ENCODE measurements around the gene CSPG4.

The CSPG4 gene

DNA sequence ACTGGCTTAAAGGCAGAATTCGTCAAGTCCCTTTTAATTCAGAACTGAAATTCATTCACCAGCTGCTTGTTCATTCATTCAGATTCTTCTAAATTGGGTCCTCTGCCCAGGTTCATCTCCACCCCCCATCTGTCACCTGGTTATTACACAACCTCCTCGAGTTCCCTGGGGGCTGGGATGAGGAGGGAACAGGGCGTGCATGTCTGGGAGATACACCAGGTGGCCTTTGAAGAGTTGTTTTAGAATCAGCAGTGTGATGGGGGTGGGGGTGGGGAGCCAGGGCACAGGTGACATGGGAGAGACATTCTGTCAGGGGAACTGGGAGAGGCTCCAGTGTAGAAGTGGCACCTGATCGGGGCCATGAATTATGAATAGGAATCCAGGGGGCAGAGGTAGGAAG, 56.7 kb downstream of the CSPG4 start:
- peaks cover 29 to 51% of the 10 kb centered on the region in 2 donors for H3K4me1 ChIP-seq (ENCODE audit: control insufficient read depth in 1 of 2, insufficient read depth in 2 of 2, low read length in 2 of 2)
- no peaks in the 10 kb centered on the region for H3K27me3 ChIP-seq (ENCODE audit: low read depth, low read length)
- no peaks in the 10 kb centered on the region for H3K9me3 ChIP-seq (ENCODE audit: control insufficient read depth in 1 of 2, low read length in 2 of 2)
- H3K27ac ChIP-seq (ENCODE audit: low read length), result no peak overlapping the region
- H3K36me3 ChIP-seq (ENCODE audit: control insufficient read depth in 1 of 2, insufficient read depth in 2 of 2, low read length in 2 of 2), result peaks cover 11 to 30% of the 10 kb centered on the region in 2 donors
- H3K4me3 ChIP-seq (ENCODE audit: low read depth in 1 of 2, low read length in 2 of 2), result no peak overlapping the region

DNA sequence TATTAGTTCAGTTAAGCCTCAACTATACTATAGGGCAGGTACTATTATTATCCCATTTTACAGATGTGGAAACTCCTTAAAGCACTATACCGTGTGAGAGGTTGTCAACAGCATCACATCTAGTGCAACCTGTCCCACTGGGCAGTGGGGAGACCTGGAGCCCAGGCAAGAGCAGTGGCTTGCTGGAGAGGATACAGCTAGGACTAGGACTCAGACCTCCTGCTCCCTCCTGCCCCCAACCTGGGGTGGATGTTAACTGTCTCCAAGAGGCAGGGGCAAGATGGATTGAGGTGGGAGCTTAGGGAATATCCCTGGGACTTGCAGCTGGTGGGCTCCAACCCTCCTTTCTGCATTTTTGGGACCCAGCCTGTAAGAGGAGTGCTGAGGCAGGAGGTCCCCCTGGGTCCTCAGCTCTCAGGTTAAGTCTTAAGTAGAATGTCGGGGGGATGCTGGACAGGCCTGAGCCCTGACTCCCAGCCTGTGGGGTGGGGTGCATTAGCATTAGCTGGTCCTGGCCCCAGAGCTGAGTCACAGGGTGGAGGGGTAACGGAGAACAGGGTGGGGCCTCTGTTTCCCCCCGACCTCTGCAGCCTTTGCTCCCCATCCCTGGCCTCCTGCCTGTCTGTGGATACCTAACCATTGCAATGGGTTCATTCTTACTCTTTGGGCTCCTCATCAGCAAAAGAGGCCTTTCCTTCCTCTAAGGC, 58.3 kb downstream of the CSPG4 start:
- peaks cover 11 to 27% of the 10 kb centered on the region in 2 donors for H3K36me3 ChIP-seq (ENCODE audit: control insufficient read depth in 1 of 2, insufficient read depth in 2 of 2, low read length in 2 of 2)
- no peaks in the 10 kb centered on the region for H3K9me3 ChIP-seq (ENCODE audit: control insufficient read depth in 1 of 2, low read length in 2 of 2)
- no peaks in the 10 kb centered on the region for H3K27me3 ChIP-seq (ENCODE audit: low read depth, low read length)
- no peak overlapping the region for H3K27ac ChIP-seq (ENCODE audit: low read length)
- no peak overlapping the region for H3K4me3 ChIP-seq (ENCODE audit: low read depth in 1 of 2, low read length in 2 of 2)
- peaks cover 27 to 56% of the 10 kb centered on the region in 2 donors for H3K4me1 ChIP-seq (ENCODE audit: control insufficient read depth in 1 of 2, insufficient read depth in 2 of 2, low read length in 2 of 2)

DNA sequence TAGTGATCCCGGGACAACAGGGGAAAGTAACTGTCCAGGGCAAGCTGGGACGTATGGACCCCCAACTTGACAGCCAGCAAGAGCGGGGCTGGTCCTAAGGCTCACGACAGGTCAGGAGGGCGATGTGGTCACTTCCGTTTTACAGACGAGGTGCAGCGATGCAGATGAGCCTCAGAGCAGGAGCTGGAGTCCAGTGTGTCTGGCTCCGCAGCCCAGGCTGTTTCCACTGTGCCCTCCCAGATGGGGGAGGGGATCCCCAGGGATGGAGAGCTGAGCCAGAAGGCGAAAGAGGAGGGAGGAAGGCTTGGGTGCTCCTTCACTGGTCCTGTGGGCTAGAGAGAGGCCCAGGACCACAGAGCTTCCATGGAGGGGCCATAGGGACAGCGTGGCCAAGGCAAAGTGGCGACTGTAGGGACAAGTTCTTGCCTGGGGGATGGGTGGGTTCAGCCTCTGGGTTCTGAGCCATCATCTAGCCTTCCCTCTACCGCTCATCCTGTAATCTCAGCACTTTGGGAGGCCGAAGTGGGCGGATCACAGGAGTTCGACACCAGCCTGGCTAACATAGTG, 59.2 kb downstream of the CSPG4 start:
- peak overlapping the region; percentile 74 for H3K27ac ChIP-seq (ENCODE audit: low read length)
- H3K36me3 ChIP-seq (ENCODE audit: control insufficient read depth in 1 of 2, insufficient read depth in 2 of 2, low read length in 2 of 2), result peaks cover 11 to 26% of the 10 kb centered on the region in 2 donors
- H3K9me3 ChIP-seq (ENCODE audit: control insufficient read depth in 1 of 2, low read length in 2 of 2), result no peaks in the 10 kb centered on the region
- H3K4me3 ChIP-seq (ENCODE audit: low read depth in 1 of 2, low read length in 2 of 2), result peak overlapping the region; percentile 2 to 8
- peaks cover 27 to 62% of the 10 kb centered on the region in 2 donors for H3K4me1 ChIP-seq (ENCODE audit: control insufficient read depth in 1 of 2, insufficient read depth in 2 of 2, low read length in 2 of 2)
- no peaks in the 10 kb centered on the region for H3K27me3 ChIP-seq (ENCODE audit: low read depth, low read length)

DNA sequence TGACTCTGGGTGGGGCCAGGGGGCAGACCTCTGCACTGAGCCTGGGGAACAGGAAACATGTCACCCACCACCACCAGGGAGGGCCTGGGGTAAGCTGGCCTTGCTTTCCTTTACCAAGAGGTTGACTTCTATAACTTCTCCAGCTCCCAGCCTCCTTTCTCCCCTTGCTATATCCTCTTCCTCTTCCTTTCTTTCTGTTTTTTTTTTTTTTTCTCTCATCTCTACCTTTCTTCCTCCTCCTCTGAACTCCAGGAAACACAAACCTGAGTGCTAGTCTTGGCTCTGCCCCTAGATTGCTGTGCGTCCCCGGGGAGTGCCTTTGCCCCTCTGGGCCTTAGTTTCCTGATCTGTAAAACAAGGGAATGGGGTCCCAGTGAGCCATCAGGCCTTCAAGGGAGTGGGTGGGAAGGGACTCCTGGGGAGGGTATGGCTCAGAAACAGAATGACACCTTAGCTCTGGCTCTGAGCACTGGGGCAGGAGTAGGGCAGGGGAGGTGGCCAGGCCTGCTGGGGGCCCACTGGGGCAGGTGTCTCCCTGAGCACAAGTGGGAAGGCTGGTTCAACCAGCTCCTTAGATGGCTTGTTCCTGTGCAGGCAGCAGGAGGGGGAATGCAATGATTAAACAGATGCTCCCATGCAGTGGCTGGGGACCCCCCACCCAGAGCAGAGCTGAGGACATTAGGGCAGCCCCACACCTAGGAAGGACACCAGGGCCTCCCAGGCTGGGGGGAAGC, 60.7 kb downstream of the CSPG4 start:
- H3K27ac ChIP-seq (ENCODE audit: low read length), result peak overlapping the region; percentile 74
- H3K4me3 ChIP-seq (ENCODE audit: low read depth in 1 of 2, low read length in 2 of 2), result peak overlapping the region; percentile 88 to 89
- H3K36me3 ChIP-seq (ENCODE audit: control insufficient read depth in 1 of 2, insufficient read depth in 2 of 2, low read length in 2 of 2), result peaks cover 6 to 11% of the 10 kb centered on the region in 2 donors
- peaks cover 27 to 62% of the 10 kb centered on the region in 2 donors for H3K4me1 ChIP-seq (ENCODE audit: control insufficient read depth in 1 of 2, insufficient read depth in 2 of 2, low read length in 2 of 2)
- H3K27me3 ChIP-seq (ENCODE audit: low read depth, low read length), result no peaks in the 10 kb centered on the region
- H3K9me3 ChIP-seq (ENCODE audit: control insufficient read depth in 1 of 2, low read length in 2 of 2), result no peaks in the 10 kb centered on the region

DNA sequence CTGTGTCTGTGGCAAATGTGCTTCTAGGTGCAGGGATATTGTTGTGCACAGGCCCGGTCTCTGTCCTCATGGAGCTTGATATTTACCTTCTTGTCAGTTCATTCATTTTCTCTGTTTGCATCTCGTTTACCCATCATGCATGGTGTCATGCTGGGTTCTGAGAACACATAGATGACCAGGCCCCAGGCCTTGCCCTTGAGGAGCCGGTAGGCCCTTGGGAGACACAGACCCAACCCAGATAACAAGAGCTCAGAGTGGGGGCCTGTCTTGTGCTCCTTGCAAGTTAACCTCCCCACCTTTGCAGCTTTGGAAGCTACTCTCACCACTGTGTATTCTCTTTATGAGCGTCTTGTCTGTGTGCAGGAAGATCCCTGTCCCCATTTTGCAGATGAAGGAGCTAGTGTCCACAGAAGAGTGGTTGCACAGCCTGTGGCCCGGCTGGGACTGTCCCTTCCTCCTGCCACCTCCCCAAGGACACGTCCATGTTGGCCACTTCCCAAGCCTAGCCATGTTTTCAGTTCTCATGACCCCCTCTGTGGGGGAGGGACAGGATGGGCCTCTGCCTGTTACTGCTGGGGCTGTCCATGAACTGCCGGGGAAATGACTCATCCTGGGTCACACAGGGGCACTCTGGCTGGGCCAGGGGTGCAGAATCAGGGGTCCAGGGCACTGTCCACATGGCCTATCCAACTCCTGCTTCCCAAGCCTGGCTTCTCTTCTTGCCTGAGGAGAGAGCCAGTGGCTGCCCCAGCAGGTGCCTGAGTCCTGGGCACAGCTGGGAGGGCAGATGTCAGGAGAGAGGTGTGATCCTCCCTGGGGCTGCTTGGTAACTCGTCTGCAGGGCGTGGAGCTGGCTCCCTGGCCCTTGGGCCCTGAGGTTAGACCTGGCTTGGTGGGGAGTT, 61.5 kb downstream of the CSPG4 start:
- peak overlapping the region; percentile 88 to 89 for H3K4me3 ChIP-seq (ENCODE audit: low read depth in 1 of 2, low read length in 2 of 2)
- H3K27me3 ChIP-seq (ENCODE audit: low read depth, low read length), result no peaks in the 10 kb centered on the region
- H3K4me1 ChIP-seq (ENCODE audit: control insufficient read depth in 1 of 2, insufficient read depth in 2 of 2, low read length in 2 of 2), result peaks cover 34 to 67% of the 10 kb centered on the region in 2 donors
- H3K36me3 ChIP-seq (ENCODE audit: control insufficient read depth in 1 of 2, insufficient read depth in 2 of 2, low read length in 2 of 2), result peaks cover 3 to 5% of the 10 kb centered on the region in 2 donors
- peak overlapping the region; percentile 74 for H3K27ac ChIP-seq (ENCODE audit: low read length)
- no peaks in the 10 kb centered on the region for H3K9me3 ChIP-seq (ENCODE audit: control insufficient read depth in 1 of 2, low read length in 2 of 2)

DNA sequence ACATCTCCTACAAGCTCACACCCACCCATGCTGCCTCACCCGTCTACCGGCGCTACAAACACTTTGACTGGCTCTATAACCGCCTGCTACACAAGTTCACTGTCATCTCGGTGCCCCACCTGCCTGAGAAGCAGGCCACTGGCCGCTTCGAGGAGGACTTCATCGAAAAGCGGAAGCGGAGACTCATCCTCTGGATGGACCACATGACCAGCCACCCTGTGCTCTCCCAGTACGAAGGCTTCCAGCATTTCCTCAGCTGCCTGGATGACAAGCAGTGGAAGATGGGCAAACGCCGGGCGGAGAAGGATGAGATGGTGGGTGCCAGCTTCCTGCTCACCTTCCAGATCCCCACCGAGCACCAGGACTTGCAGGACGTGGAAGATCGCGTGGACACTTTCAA, 62.8 kb downstream of the CSPG4 start:
- H3K27ac ChIP-seq (ENCODE audit: low read length), result no peak overlapping the region
- no peaks in the 10 kb centered on the region for H3K27me3 ChIP-seq (ENCODE audit: low read depth, low read length)
- no peaks in the 10 kb centered on the region for H3K9me3 ChIP-seq (ENCODE audit: control insufficient read depth in 1 of 2, low read length in 2 of 2)
- peaks cover 37 to 64% of the 10 kb centered on the region in 2 donors for H3K4me1 ChIP-seq (ENCODE audit: control insufficient read depth in 1 of 2, insufficient read depth in 2 of 2, low read length in 2 of 2)
- peaks cover 3 to 5% of the 10 kb centered on the region in 2 donors for H3K36me3 ChIP-seq (ENCODE audit: control insufficient read depth in 1 of 2, insufficient read depth in 2 of 2, low read length in 2 of 2)
- H3K4me3 ChIP-seq (ENCODE audit: low read depth in 1 of 2, low read length in 2 of 2), result peak overlapping the region; percentile 88 to 89

DNA sequence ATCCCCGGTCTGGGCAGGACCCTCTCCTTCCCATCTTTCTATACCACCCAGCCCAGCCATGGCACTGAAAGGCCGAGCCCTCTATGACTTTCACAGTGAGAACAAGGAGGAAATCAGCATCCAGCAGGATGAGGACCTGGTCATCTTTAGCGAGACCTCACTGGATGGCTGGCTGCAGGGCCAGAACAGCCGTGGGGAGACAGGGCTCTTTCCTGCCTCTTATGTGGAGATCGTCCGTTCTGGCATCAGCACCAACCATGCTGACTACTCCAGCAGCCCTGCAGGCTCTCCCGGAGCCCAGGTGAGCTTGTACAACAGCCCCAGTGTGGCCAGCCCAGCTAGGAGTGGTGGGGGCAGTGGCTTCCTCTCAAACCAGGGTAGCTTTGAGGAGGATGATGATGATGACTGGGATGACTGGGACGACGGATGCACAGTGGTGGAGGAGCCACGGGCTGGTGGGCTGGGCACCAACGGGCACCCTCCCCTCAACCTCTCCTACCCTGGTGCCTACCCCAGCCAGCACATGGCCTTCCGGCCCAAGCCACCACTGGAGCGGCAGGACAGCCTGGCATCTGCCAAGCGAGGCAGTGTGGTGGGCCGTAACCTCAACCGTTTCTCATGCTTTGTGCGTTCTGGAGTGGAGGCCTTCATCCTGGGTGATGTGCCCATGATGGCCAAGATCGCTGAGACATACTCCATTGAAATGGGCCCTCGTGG, 63.4 kb downstream of the CSPG4 start:
- peak overlapping the region; percentile 88 to 89 for H3K4me3 ChIP-seq (ENCODE audit: low read depth in 1 of 2, low read length in 2 of 2)
- H3K27me3 ChIP-seq (ENCODE audit: low read depth, low read length), result no peaks in the 10 kb centered on the region
- H3K4me1 ChIP-seq (ENCODE audit: control insufficient read depth in 1 of 2, insufficient read depth in 2 of 2, low read length in 2 of 2), result peaks cover 37 to 58% of the 10 kb centered on the region in 2 donors
- H3K36me3 ChIP-seq (ENCODE audit: control insufficient read depth in 1 of 2, insufficient read depth in 2 of 2, low read length in 2 of 2), result peaks cover 2 to 5% of the 10 kb centered on the region in 2 donors
- no peaks in the 10 kb centered on the region for H3K9me3 ChIP-seq (ENCODE audit: control insufficient read depth in 1 of 2, low read length in 2 of 2)
- peak overlapping the region; percentile 93 for H3K27ac ChIP-seq (ENCODE audit: low read length)

DNA sequence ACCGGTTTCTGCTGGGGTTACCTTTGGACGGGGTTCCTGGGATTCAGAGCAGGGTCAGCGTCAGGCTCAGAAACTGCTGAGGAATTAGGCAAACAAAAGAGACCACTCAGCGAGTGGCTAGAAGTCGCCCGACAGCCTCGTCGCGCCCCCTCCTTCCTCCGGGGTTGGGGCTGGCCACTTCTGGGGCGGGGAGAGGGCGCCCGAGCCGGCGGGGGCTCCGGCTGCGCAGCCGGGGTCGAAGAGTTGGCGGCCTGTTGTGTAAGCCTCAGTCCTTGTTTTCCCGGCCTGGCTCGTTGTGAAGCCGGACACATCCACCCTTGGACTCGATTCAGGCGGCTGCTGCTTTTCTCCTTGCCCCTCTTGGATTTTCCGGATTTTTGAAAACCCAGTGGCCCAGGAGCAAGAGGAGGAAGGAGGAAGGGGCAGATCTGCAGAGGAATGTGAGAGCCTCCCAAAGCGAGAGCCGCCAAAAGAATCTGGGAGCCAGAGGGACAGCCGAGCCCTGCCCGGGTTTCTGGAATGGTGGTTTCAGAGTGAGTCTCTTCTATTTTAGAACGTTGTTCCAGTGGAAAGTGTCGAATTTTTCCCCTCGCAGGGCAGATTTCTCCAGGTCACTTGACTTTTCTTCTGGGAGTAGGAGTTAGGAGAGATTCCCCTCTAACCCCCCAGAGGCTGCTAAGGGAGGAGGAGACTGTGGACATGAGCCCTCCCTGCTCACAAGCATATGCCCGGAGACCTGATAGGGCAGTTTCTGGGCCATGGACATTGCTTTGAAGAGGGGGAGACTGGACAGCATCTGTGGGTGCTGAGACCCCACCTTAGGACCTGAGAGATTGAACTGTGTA, 64.3 kb downstream of the CSPG4 start:
- Histone ChIP-seq H3K4me3 (ENCODE audit: low read depth in 1 of 2, low read length in 2 of 2) (peak overlapping the region; percentile 88 to 89), H3K36me3 (ENCODE audit: control insufficient read depth in 1 of 2, insufficient read depth in 2 of 2, low read length in 2 of 2) (peaks cover 0 to 5% of the 10 kb centered on the region in 2 donors), H3K27me3 (ENCODE audit: low read depth, low read length) (no peaks in the 10 kb centered on the region), H3K27ac (ENCODE audit: low read length) (peak overlapping the region; percentile 93), H3K4me1 (ENCODE audit: control insufficient read depth in 1 of 2, insufficient read depth in 2 of 2, low read length in 2 of 2) (peaks cover 37 to 53% of the 10 kb centered on the region in 2 donors), H3K9me3 (ENCODE audit: control insufficient read depth in 1 of 2, low read length in 2 of 2) (no peaks in the 10 kb centered on the region)

DNA sequence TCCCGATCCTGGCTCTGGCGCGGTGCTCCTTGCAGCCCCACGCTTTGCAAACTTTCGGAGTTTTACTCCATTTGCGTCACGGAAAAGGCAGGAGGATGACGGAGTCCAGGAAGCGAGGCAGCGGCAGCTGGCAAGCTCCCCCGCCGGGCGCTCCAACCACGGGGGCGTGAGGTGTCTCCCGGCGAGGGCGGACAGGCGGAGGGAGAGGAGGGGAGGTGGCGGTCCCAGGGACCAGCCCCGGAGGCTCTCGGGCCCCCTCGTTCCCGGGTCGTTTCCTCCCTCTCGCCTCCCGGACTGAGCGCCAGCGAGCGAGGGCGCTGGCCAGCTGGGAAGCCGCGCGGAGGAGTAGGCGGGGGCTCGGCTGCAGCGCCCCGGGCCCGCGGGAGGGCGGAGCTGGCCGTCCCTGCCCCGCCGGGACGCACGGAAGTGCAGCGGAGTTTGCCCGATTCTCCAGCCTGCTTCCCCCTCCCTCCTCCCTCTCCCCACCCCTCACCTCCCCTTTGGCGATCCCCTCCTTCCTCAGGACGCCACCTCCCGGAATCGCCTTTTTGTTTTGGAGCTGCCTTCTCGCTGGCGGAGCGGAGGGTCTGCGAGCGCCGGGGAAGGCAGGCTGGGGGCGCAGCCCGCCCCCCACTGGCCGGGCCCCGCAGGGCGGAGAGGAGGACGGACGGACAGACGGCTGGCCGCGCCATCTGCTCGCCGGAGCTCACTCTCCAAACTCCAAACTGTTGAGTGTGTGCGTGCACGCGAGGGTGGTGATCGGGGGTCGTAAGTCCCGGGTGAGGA, 65.1 kb downstream of the CSPG4 start, which contains the start of gene SNX33:
TSS of gene SNX33 (plus strand) at position 543 of the 786 bp plus-strand sequence. CDS start 1,191 bp downstream, outside the sequence.
- no peaks in the 10 kb centered on the region for H3K27me3 ChIP-seq (ENCODE audit: low read depth, low read length)
- H3K27ac ChIP-seq (ENCODE audit: low read length), result peak within 1 kb of the TSS; percentile 93
- H3K4me1 ChIP-seq (ENCODE audit: control insufficient read depth in 1 of 2, insufficient read depth in 2 of 2, low read length in 2 of 2), result peaks cover 32 to 45% of the 10 kb centered on the region in 2 donors
- H3K9me3 ChIP-seq (ENCODE audit: control insufficient read depth in 1 of 2, low read length in 2 of 2), result no peaks in the 10 kb centered on the region
- peak within 1 kb of the TSS; percentile 88 to 89 for H3K4me3 ChIP-seq (ENCODE audit: low read depth in 1 of 2, low read length in 2 of 2)
- H3K36me3 ChIP-seq (ENCODE audit: control insufficient read depth in 1 of 2, insufficient read depth in 2 of 2, low read length in 2 of 2), result peaks cover 0 to 5% of the 10 kb centered on the region in 2 donors
